NCI-H524 treated with DMSO at 0.1 percent for 48 hours (cell line): Measurements from ENCODE around the gene ZNF469.
"Not testable (repeated sequence)": the region's sequence is repeated elsewhere in the genome, so short reads cannot be mapped to it uniquely, and the experiment has no call there.

Experiments
- DNase-seq: peaks from one replicate; lab custom pipeline; 2025; lab: John Stamatoyannopoulos, UW

The ZNF469 gene

GRCh38 chr16:88358023-88358420, 24.7 kb upstream of the ZNF469 start:
- no peak for DNase-seq

DNA sequence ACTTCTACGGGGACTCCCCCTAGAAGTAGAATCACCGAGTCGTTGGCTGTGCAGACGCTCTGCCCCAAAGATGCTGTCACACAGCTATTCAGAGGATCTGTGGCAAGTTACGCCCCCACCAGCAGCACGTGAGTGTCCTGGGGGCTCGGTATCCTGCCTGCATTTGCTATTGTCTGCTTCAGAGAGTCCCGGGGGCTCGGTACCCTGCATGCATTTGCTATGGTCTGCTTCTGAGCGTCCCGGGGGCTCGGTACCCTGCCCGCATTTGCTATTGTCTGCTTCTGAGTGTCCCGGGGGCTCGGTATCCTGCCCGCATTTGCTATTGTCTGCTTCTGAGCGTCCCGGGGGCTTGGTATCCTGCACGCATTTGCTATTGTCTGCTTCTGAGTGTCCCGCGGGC, 23.8 kb upstream of the ZNF469 start:
- no peak for DNase-seq

- DNase-seq = not testable (repeated sequence)
These were observed 22.4 kb upstream of the ZNF469 start for GRCh38 chr16:88360401-88360800.

DNA sequence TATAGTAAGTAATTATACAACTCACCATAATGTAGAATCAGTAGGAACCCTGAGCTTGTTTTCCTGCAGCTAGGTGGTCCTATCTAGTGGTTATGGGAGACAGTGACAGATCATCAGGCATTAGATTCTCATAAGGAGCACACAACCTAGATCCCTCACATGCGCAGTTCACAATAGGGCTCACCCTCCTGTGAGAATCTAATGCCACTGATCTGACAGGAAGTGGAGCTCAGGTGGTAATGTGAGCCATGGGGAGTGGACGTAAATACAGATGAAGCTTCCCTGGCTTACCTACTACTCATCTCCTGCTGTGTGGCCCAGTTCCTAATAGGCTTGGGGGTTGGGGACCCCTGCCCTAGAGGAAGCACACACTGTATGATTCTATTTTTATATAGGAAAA, 21.8 kb upstream of the ZNF469 start:
- DNase-seq = no peak

DNA sequence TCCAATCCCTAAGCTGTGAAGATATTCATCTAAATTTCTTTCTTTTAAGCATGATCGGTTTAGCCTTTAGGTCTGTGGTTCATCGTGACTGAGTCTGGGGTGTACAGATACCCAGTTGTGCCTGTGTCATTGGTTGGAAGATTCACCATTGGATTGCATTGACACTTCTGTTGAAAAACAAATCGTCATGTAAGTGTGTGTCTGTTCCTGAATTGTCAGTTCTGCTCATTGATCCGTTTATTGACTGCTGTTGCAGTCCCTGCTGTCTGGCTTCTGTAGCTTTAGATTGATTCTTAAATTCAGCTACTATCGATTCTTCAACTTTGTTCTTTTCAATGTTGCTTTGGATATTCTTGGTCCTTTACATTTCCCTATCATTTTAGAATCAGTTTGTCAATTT, 21.0 kb upstream of the ZNF469 start:
- no peak for DNase-seq

DNA sequence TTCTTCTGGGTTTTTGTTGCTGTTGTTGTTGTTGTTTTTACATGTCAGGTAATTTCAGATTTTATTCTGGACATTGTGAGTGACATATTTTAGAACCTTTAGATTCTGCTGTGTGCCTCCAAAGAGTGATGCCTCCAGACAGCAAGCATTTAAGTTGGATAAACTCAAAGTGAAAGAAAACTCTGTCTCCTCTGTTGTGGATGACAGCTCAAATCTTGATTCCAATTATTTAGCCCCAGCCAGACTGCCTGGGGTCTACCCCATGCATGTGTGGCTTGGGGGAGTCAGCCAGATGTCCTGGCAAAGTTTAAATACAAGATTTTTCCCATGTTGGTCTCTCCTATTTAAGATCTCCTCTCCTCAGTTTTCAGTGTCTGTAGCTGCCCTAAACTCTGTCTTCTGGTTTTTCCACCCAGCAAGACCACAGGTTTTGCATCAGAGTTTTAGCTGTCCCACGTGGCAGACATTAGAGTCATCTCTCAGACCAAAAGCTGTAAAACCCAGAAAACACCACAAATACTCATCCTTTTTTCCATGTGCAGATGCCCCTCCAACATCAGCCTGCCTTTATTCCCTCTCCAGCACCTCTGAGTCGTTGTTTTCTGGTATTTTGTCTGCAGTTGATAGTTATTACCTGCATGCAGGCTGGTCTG, 19.4 kb upstream of the ZNF469 start:
- DNase-seq = no peak

DNA sequence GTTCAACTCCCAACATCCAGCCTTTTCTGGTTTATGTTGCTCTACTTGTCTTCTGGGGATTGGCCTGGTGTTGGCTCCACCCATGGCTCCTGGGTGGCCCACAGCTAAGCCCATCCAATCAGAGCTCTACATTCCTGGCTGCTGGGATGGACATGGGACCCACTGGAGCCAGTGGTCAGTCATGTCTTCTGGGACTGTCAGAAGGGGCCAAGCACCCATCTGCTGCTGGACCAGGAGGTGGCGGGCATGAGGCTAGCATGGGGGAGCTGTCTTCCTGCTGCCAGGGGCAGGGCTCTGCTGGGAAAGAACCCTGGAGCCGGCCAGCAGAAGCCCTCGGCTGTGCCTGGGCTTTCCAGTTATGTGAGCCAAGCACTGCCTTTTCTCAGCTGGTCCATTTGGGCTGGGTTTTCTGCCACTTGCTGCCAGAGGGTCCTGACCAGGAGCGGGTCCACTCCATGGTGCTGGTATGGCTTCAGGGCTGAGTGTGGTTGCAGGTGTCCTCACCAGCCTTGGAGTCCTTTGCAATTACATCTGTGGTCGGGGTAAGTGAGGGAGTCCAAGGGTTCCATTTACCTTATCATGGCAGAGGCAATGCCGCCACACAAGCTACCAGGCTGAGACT, 17.4 kb upstream of the ZNF469 start:
- no peak for DNase-seq

DNA sequence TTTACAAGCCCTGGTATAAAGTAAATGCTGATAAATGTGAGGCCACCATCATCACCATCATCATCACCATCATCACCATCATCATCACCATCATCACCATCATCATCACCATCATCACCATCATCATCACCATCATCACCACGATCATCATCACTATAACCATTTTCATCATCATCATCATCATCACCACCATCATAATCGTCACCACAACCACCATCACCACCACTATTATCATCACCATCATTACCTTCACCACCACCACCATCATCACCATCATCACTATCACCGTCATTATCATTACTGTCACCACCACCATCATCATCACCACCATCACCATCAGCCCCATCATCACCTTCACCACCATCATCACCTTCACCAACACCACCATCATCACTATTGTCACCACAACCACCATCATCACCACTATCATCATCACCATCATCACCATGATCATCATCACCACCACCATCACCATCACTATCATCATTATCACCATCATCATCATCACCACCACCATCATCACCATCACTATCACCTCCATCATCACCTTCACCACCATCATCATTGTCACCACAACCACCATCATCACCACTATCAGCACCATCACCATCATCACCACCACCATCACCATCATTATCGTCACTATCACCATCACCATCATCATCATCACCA, 16.6 kb upstream of the ZNF469 start:
- DNase-seq = no peak

DNA sequence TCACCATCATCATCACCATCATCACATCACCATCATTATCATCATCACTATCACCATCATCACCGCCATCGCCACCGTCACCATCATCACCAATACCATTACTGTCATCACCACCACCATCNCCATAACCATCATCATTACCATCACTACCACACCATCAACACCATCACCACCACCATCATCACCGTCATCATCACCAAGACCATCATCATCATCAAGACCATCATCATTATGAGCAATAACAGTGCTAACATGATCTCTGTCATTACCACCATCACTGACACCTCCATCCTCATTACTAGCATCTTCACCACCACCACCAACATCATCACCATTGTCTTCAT, 16.1 kb upstream of the ZNF469 start:
- no peak for DNase-seq

DNA sequence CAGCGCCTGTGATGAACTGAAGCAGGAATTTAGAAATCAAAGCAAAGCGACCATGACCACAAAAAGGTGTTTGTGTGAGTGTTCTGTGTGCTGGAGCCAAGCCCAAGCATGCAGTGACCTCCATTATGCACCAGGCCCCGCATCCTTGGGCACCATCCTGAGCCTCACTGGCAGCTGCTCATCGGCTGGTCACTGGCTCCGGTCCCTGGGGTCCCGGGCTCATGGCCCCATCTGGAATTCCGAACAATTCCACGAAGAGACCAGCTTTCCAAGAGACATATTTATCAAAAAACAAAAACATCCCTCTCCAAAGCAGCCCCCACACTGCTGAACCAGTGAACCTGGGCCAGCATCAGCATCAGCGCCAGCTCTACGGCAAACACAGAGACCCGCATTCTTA, 15.2 kb upstream of the ZNF469 start:
- DNase-seq = no peak

DNA sequence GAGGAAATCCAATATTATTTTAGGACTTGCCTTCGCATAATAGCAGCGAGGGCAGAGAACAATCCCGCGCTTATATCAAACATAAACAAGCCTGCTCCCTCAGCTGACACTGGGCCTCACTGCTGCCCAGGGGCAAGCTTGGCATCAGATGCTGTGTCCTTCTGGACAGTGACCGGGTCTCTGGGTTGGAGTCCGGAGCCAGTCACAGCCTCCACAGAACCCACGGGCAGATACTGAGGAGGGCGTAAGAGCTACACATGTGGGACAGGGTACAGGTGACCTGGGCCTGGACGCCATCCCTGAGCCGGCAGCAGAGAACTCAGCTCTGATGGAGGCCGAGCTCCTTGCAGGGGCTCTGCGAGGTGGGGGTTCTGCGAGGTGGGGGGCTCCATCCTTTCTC, 14.7 kb upstream of the ZNF469 start:
- DNase-seq = no peak

DNA sequence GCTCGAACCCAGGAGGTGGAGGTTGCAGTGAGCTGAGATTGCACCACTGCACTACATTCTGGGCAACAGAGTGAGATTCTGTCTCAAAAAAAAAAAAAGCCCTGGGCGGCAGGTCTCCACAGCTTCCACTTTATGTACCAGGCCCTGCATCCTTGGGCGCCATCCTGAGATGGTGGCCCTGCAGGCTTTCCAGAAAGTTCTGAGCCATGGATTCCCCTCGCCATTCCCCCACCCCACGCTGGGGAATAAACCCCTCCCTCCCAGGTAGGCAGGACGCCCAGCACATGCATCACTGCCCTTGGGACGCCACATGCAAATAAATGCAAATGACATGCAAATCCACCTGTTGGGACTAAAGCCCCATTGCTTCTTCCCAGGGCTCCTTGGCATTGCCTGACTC, 13.8 kb upstream of the ZNF469 start:
- no peak for DNase-seq

DNA sequence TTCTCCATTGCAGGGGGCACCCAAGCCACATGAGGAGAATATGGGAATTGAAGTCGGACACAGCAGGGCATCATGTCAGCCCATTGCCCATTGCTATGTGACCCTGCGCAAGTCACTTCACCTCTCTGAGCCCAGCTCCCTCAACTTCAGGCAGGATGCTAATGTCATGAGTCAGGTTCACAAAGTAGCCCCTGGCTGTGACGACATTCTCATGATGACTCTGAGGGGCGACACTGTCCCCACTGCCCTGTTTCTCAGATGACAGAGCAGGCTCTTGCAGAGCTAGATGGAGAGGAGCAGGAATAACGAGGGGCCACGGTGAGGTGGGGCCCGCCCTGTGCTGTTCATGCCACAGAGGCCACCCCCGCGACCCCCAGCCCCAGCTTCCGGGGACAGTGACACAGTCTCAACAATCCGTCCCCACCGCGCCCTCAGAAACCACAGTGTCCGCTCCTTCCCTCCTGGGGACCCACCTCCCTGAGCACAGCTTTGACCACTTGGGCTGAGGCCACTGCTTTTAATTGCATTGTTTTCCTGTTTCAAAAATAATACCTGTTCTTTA, 13.2 kb upstream of the ZNF469 start:
- DNase-seq = no peak

- DNase-seq = no peak
These were observed 12.4 kb upstream of the ZNF469 start for GRCh38 chr16:88370365-88370764.

DNA sequence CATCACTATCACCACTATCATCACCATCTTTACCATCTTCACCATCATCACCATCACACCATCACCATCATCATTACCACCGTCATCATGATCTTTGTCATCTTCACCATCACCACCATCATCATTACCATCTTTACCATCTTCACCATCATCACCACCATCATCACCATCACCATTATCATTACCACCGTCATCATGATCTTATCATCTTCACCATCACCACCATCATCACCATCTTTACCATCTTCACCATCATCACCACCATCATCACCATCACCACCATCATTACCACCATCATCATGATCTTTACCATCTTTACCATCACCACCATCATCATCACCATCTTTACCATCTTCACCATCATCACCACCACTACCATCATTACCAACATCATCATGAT, 10.2 kb upstream of the ZNF469 start:
- no peak for DNase-seq

DNA sequence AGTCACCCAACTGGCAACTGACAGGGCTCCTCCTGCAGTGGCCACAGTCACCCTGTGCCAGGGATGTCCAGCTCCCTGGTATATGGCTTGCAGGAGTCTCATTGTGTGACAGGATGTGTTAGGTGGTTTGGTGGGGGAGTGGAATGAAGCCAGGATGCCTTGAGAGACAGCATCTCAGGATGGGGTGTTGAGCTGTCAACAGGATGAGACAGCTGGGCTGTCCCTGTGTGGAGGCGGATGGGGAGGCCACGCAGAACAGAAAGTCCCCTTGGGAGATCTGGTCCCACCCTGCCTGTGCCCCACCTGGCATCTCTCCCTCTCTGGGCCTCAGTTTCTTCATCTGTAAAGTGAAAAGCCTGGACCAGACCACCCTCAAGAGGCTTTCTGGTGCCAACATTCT, 9.5 kb upstream of the ZNF469 start:
- DNase-seq = no peak

DNA sequence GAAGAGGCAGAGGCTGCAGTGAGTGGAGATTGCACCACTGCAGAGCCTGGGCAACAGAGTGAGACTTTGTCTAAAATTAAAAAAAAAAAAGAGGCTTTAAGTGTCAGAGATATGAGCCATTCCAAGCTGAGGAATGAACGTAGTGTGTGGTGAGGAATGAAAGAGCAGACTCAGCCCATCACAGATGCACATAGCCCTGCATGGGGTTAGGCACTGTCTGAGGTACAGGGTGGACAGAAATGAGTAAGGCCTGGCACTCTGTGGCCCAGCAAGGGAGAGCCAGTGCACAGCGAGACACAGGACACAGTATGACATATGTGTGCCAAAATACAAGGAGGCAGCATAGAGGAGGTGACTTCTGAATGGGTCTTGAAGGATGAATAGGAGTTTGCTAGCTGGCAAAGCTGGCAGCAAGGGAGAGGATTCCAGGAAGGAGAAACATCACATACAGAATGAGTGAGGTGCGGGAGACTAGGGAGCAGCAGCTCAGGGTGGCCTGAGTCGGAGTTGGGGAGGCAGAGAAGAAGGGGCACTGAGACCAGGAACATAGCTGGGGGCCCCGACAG, 8.7 kb upstream of the ZNF469 start:
- DNase-seq = no peak

DNA sequence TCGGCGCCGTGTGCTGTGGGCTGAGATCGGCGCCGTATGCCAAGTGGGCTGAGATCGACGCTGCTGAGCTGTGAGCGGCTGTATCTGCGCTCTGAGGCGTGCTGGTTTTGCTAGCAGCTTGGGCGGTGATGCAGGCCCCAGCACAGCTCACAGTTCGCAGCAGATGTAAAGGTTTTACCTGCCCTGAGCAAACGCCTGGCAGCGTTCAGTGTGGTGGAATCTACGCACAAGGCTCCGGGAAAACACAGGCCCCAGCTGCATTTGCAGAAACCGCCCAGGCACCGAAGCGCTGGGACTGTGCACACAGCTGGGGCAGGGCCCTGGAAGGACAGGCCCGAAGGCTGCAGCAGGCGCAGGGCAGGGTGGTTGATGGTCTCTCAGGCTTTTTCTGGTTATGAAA, 8.0 kb upstream of the ZNF469 start:
- DNase-seq = no peak

DNA sequence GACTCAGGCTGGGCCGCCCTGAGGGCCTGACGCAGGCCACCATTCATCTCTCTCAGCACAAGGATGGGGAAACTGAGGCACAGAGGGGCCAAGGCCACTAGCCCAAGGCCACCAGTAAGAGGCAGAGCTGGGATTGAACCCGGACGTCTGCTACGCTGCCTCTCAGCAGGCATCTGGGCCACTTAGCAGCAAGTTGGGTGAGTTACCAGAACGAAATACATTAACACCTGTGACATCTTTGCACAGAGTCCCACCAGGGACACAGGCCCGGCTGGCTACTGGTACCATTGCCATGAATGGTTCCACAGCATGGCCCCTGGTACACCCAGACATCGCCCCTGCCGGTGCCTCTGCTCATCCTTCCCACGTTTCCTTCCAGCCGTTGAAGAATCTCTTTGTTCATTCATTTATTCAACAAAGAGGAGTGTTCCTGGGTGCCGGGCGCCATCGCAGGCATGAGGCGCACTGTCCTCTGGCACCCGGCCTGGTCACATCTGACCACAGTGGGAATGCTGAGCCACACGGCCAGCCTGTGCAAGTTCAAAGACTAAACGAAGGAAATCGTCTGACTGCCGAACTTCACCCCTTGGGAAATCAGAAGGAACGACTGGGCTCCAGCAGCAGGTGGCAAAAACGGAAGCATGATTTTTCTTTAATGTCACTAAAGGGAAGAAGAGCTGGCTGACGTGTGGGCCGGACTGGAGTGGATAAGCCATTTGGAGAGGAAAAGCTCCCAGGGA, 7.4 kb upstream of the ZNF469 start:
- DNase-seq = no peak

- DNase-seq = no peak
These were observed 6.5 kb upstream of the ZNF469 start for GRCh38 chr16:88375996-88376834.
